ENCODE data around the gene SYT13.

Gene SYT13, protein sequence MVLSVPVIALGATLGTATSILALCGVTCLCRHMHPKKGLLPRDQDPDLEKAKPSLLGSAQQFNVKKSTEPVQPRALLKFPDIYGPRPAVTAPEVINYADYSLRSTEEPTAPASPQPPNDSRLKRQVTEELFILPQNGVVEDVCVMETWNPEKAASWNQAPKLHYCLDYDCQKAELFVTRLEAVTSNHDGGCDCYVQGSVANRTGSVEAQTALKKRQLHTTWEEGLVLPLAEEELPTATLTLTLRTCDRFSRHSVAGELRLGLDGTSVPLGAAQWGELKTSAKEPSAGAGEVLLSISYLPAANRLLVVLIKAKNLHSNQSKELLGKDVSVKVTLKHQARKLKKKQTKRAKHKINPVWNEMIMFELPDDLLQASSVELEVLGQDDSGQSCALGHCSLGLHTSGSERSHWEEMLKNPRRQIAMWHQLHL

DNA sequence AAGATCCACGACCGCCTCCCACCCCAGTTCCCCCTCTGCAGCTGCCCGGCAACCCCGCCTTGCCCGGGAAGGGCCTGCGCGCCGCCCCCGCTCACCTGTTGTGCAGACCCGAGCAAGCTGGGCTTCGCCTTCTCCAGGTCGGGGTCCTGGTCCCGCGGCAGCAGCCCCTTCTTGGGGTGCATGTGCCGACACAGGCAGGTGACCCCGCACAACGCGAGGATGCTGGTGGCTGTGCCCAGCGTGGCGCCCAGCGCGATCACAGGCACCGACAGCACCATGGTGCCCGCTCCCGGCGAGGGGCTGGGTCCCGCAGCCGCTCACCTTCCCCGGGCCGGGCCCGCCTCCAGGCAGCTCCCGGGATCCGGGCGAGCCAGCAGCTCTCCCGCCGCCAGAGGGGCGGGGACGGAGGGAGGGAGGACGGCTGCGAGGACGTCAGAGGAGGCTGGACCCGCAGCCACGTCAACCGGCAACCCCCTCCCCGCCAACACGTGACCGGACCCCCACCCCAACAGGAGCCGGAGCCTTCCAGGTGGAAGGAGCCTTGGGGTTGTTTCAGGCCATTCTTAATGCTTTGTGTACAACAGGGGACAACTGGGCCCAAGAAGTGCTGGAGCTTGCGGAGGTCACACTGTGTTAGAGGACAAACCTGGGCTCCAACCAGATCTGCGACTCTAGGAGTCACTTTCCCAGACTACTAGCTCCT, at the start of gene SYT13:
SYT13 (minus strand) TSS at position 412 of the 703 bp plus-strand sequence; CDS start at position 278, 134 bp downstream.
- no peak for DNase-seq (ENCODE audit: low spot score)

DNA sequence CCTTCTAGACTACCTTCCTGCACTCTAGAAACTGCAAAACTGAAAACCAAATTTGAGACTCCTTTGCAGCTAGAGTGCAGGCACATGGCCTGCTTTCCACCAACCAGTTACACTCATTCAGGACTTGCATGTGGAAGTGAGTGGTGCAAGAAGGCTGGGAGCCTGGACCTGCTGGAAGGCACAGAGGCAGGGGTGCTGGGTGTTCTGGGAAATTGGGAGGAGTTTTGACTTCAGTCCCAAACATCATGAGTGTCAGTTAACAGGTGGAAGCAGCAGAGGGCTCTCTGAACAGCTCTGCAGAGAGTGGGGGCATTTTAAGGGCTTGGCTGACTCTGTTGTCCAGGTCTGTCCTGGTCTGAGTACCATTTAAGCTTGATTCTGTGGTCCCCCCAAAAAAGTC, 49.3 kb upstream of the SYT13 start:
- DNase-seq (ENCODE audit: low spot score), result no peak

DNA sequence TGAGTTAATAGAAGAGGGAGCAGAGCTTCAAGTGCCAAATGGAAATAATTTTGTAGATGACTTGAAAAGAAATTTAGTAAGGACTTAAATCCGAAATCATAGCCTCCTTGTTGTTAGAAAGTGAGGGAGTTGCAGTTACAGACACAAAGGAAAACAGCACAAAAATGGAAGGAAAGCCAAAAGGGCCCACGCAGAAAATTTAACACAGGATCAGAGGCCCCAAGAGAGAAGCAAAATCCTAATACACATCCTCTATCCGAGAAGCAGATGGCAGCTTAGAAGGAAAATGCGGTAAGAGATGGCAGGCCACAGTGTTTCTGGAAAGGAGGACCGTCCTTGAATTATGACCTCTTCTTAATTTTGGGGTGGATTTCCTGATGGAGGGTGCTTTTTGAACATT, 48.7 kb upstream of the SYT13 start:
- no peak for DNase-seq (ENCODE audit: low spot score)

DNA sequence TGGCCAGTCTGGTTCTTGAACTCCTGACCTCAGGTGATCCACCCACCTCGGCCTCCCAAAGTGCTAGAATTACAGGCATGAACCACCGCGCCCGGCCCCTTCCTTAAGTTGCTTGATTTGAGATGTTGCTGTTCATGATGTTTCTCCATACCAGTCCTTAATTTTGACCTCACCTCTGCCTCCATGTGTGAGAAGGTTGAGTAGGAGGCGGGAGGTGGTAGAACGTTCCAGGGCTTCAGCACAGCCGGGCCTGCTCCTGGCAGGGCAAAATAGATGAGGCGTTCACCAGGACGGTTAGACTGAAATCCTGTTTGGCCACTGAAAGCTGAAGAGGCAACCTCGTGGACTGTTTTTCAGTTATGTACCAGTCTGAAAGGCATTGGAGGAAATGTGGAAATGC, 48.3 kb upstream of the SYT13 start:
- DNase-seq (ENCODE audit: low spot score), result no peak

DNA sequence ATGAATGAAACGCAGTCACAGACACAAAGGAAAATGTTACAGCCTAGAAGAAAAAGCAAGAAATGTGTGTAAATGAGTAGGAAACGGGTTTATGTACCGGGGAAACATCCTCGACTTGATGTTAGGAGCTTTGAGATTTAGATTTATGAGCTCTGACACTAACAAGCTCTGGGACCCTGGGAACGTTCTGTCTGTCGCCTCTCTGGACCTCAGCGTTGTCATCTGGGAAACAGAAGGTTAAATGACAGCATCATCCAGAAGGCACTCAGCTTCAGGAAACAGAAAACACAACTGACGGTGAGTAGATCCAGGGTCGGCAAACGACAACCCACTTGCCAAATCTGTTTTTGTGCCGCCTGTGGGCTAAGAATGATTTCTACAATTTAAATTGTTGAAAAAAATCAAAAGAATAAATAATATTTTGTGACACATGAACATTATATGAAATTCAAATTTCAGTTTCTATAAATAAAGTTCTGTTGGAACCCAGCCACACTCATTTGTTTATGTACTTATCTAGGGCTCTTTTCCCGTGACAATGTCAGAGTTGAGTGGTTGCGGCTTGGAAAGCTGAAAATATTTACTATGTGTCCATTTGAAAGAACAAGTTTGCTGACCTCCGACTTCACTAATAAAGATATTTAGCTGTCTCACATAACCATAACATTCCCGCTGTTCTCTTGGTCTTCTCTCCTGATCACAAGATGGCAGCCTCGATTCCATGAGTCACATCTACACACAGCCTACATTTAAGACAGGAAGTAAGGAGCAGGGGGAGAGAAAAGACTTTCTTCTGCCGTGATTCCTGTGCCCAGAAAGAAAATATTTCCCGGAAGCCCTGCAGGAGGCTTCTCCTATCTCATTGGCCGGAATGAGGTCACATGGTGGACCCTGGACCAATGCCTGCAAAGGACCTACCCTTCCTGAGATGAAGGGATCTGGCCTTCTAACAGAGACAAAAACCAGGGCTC, 47.1 kb upstream of the SYT13 start:
- DNase-seq (ENCODE audit: low spot score), result no peak

DNA sequence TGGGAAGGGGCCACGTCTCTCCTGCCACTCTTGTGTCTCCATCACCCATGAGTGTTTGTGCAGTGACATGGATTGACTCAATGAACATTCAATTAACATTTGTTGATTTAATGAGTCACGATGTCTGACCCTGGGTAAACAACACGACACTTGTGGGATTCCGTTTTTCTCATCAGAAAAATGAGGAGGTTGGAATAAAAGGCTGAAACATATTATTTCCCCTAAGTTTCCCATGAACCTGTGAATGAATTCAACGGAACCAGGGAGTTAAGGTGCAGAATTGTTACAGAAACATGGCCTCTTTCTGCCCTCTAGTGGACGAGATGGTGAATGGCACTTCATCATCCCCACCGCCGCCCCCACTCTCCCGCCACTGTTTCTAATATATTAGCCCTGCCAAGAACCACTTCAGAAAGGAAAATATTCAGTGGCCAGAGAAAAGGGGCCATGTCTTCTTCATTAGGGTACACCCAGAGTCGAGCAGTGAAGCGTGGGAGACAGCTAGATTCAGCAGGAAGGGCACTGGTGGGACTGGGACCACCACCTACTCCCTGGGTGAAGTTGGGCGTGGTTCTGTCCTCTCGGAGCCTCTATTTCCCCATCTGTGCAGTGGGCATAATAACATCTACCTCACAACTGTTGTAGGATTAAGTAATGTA, 46.3 kb upstream of the SYT13 start:
- DNase-seq (ENCODE audit: low spot score), result peak; percentile 33

DNA sequence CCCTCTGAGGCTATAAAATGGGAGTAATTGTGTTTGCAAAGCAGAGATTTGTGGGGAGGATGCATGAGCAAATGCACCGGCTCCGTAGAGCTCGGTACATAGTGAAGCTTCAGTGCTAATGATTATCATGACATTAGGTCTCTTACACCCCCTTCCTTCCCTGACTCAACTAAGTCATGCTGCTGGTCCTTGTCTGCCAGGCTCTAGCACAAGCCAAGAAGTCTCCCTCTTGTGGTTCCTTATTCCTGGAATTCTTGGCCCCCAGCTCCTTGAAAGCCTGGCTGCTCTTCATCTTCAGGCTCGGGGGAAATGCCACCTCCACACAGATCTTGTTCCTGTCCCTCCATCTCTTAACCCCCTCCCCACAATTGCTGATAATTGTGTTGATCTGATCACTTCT, 45.7 kb upstream of the SYT13 start:
- DNase-seq (ENCODE audit: low spot score), result no peak

DNA sequence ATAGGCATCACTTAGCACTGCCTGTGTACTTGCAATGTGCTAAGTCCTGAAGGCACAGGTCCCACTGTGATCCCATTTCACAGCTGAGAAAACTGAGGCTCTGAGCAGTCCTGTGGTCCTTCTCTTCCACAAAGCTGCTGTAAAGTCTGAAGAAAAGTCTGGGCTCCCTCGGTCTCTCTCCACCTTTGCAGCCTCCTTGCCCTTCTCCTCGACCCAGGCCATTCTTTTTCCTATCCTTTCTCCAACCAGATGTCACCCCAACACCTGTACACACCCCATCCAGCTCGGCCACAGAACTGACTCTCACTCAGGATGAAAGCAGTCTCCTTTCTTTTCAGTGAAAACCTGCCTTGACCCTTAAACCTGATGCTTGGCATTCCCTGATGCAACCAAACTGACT, 42.6 kb upstream of the SYT13 start:
- no peak for DNase-seq (ENCODE audit: low spot score)

DNA sequence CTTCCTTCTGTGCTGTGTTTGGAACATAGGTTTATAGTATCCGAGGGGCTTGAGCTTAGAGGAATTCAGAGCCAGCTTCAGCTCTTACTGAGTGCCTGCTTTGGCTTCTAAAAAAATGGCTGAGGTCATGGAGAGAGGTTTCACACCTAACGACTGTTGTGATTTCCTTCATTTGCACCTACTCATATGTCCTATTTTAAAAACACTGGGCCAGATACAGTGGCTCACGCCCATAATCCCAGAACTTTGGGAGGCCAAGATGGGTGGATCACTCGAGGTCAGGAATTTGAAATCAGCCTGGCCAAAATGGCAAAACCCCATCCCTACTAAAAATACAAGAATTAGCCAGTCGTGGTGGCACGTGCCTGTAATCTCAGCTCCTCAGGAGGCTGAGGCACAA, 38.3 kb upstream of the SYT13 start:
- DNase-seq (ENCODE audit: low spot score), result no peak

DNA sequence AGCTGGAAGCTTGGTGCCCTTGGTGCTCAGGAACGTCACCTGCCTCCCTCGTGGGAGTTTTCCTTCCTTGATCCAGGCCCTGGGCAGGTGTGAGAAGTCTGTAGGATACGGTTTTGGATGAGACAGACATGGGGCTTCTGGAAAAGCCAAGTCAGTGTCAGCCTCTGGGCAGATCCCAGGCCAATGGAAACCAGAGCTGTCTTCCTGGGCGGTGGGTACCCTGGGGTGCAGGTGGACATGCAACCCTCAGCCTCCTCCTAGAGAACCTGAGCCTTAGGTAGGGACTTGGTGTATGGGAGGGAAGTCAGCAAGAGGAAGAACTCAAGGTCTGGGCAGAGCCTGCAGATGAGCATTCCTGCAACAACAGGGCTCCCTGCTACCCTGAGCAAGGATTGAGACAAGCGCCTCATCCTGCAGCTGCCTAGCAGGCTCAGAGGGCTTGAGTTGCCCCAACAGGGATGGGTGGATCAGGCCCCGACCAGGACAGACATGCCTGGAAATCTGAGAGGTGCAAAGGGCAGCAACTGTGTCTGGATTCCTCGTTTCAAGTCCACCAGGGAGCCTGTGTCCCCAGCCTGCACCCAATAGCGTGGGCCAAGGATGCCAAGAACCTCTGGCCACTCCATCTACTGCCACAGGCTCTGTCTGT, 37.6 kb upstream of the SYT13 start:
- no peak for DNase-seq (ENCODE audit: low spot score)

DNA sequence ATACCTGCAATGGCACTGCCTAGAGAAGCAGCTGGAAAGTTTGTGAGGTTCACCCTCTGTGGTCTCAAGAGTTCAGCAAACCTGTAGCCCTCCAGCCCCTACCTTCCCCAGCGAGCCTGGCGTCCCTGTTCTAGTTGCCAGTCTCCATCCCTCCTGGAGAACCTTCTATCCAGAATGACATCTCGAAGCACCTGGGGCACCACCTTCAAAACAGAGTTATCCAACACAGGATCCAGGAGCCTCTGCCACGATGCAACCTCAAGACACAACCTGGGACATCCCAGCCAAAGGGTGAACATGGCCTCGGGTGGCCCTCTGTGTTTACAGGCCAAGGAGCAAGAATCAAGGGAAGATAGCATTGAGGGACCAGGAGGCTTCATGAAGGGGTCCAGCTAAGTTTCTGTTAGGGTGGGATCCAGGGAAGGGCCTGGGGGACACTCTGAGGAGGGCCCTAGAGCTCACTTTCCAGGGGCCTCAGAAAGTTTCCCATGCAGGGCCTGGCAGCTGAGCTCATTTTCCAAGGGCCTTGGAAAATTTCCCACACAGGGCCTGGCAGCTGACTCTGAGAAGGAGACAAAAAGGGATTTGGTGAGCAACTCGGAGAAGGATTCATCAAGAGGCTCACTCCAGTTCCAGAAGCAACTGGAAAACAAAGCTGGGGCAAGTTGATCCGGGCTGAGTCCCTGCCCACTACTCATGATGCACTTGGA, 36.9 kb upstream of the SYT13 start:
- DNase-seq (ENCODE audit: low spot score), result no peak

DNA sequence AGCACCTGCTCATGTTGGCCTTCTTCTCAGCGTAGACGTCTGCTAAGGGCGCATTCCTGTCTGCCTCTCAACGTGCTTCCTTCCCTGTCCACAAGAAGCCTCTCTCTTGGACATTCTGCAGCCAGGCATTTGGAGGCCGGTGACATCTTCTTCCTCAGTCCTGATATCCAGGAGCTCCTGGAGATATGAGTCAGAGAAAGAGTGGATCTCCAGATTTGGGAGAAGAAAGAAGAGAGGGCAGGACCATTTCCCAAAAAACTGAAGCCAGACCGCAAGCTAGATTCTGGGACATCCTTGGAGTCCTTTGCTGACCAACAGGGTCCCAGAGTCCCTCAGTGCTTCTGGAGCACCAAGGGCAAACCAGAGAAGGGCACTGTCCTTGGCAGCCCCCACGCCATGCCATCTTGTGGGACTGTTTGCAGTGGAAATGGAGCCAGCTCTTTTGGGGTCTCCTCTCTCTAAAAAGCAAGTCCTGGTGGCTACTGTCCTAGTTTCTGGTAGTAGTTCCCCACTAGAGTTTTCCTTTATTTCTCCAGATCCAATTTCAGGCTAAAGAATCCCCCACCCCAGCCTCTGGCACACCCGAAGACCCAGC, 36.1 kb upstream of the SYT13 start:
- DNase-seq (ENCODE audit: low spot score), result no peak

DNA sequence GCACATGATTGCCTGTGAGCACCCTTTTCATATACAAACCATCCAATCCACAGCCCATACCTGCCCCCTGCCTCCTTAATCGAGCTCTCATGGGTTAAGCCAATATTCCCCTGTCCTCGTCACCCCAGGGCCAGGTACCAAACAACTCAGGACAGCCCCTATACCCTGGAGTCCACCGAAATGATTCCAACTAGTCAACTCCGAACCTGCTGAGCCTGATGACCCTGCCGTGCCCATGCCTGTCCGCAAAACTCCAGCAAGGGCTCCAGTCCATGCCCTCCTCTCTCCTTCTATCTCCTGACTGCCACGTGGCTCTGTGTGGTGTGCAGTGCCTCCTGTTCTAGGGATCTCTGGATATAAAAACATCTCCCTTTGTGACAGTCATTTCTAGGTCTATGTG, 35.5 kb upstream of the SYT13 start:
- DNase-seq (ENCODE audit: low spot score), result no peak

DNA sequence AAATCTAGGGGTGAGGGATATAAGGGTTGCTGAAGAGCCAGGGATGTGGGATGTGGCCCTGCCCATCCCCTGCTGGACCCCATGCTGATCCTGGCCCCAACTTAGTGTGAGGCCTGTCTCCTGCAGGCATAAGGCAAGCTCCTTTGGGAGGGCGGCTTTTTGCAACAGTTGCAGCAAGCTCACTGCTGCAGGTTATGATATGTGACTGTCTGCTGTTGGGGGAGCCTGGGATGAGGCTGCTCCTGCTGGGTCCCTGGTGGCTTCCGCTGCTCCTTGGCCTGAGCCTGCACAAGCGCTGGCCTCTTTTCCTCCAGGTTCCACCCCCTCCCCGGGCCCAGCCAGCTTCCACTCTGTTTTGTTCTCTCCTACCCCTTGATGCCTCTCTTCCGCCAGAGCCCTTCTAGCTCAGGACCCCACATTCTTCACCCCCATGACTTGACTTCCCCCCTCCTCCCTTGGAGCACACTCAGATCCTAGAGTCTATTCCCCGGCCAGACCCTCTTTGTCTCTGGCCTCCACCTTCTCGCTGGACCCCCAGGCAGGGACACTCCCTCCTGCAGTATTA, 35.0 kb upstream of the SYT13 start:
- DNase-seq (ENCODE audit: low spot score), result no peak

DNA sequence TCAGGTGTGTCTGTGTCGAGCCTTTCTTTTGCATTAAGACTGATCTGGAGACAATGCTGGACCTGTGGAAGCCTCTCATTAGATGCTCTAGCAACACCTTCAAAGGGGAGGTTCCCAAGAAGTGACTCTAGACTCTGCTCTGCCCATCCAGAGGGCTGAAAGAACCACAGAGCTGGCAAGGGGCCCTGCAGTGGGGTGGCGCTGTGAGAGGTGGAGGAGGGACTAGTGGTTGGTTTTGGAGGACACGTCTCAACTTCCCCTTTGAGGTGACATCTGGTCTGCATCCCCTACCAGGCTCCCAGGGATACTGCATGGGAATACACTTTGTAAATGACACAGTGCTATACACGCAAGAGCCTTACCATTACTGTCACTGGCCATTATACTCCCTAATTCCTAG, 34.2 kb upstream of the SYT13 start:
- DNase-seq (ENCODE audit: low spot score), result no peak

DNA sequence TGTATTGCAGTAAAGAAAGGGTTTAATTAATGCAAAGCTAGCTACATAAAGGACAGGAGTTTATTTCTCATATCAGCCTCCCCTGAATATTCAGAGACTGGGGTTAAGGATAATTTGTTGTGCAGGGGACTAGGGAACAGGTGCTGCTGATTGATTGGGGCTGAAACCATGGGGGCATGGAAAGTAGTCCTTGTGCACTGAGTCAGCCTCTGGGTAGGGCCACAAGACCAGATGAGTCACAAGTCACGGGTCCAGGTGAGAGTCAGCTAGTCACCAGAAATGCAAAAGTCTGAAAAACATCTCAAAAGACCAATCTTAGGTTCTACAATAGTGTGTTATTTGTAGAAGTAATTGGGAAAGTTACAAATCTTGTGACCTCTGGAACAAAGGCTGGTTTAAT, 32.9 kb upstream of the SYT13 start:
- no peak for DNase-seq (ENCODE audit: low spot score)

DNA sequence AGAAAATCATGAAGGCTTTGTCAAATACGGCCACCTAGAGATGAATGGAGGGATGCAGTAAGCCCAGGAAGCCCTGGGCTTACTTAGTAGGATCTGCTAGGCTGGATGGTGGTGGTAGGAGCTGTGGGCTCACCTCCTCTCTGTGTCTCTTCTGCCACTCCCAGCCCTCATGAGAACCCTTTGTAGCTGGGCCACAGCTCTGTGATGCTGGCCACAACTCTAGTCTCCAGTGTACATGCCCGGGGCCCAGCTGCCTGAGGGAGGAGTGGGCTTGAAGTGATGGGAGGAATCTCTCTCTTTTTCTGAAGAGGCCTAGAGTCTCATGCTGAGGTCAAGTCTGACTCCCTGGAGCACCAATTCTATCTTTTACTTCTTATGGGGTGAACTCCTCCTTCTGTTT, 32.4 kb upstream of the SYT13 start:
- no peak for DNase-seq (ENCODE audit: low spot score)

DNA sequence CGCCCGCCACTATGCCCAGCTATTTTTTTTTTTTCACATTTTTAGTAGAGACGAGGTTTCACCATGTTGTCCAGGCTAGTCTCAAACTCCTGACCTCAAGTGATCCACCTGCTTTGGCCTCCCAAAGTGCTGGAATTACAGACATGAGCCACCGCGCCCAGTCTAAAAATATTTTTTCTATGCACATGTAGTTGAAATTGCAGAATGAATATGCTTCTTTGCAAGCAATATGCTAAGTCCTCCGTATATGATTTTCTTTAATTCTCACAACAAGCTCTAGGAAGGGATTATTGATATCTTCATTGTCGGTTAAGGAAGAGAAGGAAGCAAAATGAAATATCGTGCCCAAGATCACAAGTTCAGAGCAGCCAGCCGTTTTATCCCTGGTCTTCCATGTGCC, 30.1 kb upstream of the SYT13 start:
- no peak for DNase-seq (ENCODE audit: low spot score)

DNA sequence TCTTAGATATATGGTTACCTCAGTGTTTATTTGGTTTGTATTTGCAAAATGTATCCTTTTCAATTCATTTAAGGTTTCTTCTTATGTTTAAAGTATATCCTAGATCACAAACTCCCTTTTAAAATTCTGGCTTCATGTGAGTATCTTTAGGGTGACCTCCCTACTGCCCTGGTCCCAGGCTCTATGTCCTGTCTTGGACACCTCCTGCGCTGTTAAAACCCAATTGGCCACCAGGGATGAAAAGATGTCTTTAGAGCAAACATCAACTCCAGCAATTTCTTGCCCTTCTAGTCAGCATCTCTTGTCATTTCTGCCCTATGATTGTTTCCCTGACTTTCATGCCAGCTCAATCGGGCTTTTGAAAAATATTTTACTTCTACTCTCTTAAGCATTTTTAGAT, 28.8 kb upstream of the SYT13 start:
- DNase-seq (ENCODE audit: low spot score), result no peak
